H9 (cell line): ENCODE data around the gene SLC12A8. TPM values are rescaled to one million over a fixed set of nuclear protein-coding genes. Genes with fewer than 3 reads are reported as not detected.

Source experiments
- DNase-seq: peaks from one replicate; pipeline ENCODE4 v3.0.0-alpha.2; 2017
- H2AFZ ChIP-seq: one replicate; pipeline ENCODE4 v1.6.1; 2013; ENCODE audit warnings: mild to moderate bottlenecking, low read length, control low read depth, moderate library complexity
- H2AK5ac ChIP-seq: 2 replicates; pipeline ENCODE4 v1.6.1; 2013; ENCODE audit warnings: low read length, control low read depth, mixed read lengths; ENCODE audit not compliant: insufficient read length
- H2BK120ac ChIP-seq: one replicate; pipeline ENCODE4 v1.6.1; 2013; ENCODE audit warnings: low read depth, mild to moderate bottlenecking, low read length, control low read depth, inconsistent platforms; ENCODE audit not compliant: poor library complexity, severe bottlenecking
- H2BK12ac ChIP-seq: 2 replicates; pipeline ENCODE4 v1.6.1; 2013; ENCODE audit warnings: low read length, control low read depth, mixed read lengths, low read depth; ENCODE audit not compliant: insufficient read length
- H2BK15ac ChIP-seq: 2 replicates; pipeline ENCODE4 v1.6.1; 2013; ENCODE audit warnings: low read depth, low read length, control low read depth
- H2BK20ac ChIP-seq: one replicate; pipeline ENCODE4 v1.6.1; 2013; ENCODE audit warnings: low read depth, mild to moderate bottlenecking, low read length, control low read depth, inconsistent platforms; ENCODE audit not compliant: poor library complexity, severe bottlenecking
- H2BK5ac ChIP-seq: 2 replicates; pipeline ENCODE4 v1.6.1; 2013; ENCODE audit warnings: low read length, control low read depth, mixed read lengths; ENCODE audit not compliant: insufficient read length
- H3K14ac ChIP-seq: 2 replicates; pipeline ENCODE4 v1.6.1; 2013; ENCODE audit warnings: low read length, control low read depth; ENCODE audit not compliant: insufficient read depth
- H3K18ac ChIP-seq: 2 replicates; pipeline ENCODE4 v1.6.1; 2013; ENCODE audit warnings: low read depth, mild to moderate bottlenecking, mixed read lengths, low read length, control low read depth; ENCODE audit not compliant: insufficient read length
- H3K23ac ChIP-seq: 2 replicates; pipeline ENCODE4 v1.6.1; 2013; ENCODE audit warnings: low read length, control low read depth, mixed read lengths, low read depth; ENCODE audit not compliant: insufficient read length
- H3K23me2 ChIP-seq: 2 replicates; pipeline ENCODE4 v1.6.1; 2013; ENCODE audit warnings: low read depth, mild to moderate bottlenecking, mixed read lengths, low read length, control low read depth; ENCODE audit not compliant: insufficient read length, poor library complexity, severe bottlenecking
- H3K27ac ChIP-seq: 2 replicates; pipeline ENCODE4 v1.5.1; 2013; ENCODE audit warnings: low read length, control low read depth, mixed read lengths, low read depth; ENCODE audit not compliant: insufficient read length
- H3K27me3 ChIP-seq: 2 replicates; pipeline ENCODE4 v1.6.1; 2013; ENCODE audit warnings: low read length, control low read depth, inconsistent platforms; ENCODE audit not compliant: insufficient read depth
- H3K4ac ChIP-seq: 2 replicates; pipeline ENCODE4 v1.6.1; 2013; ENCODE audit warnings: low read depth, mild to moderate bottlenecking, control low read depth, inconsistent platforms, low read length, moderate library complexity
- H3K4me1 ChIP-seq: 2 replicates; pipeline ENCODE4 v1.6.1; 2013; ENCODE audit warnings: low read length, control low read depth, inconsistent platforms; ENCODE audit not compliant: insufficient read depth
- H3K4me2 ChIP-seq: 2 replicates; pipeline ENCODE4 v1.6.1; 2013; ENCODE audit warnings: low read length, control low read depth, mixed read lengths; ENCODE audit not compliant: insufficient read length, insufficient read depth
- H3K56ac ChIP-seq: 2 replicates; pipeline ENCODE4 v1.6.1; 2013; ENCODE audit warnings: low read depth, mild to moderate bottlenecking, mixed read lengths, low read length, control low read depth; ENCODE audit not compliant: insufficient read length
- H3K79me1 ChIP-seq: 2 replicates; pipeline ENCODE4 v1.6.1; 2013; ENCODE audit warnings: low read depth, mild to moderate bottlenecking, moderate library complexity, low read length, control low read depth, inconsistent platforms; ENCODE audit not compliant: insufficient read depth, poor library complexity, severe bottlenecking
- H3K79me2 ChIP-seq: 2 replicates; pipeline ENCODE4 v1.6.1; 2013; ENCODE audit warnings: low read length, control low read depth, inconsistent platforms; ENCODE audit not compliant: insufficient read depth
- H3K9ac ChIP-seq: 2 replicates; pipeline ENCODE4 v1.6.1; 2013; ENCODE audit warnings: low read length, control low read depth, mixed read lengths; ENCODE audit not compliant: insufficient read length; ENCODE audit errors: extremely low read depth
- H3K9me3 ChIP-seq: one replicate; pipeline ENCODE4 v1.6.1; 2013; ENCODE audit warnings: low read depth, low read length, inconsistent platforms; ENCODE audit not compliant: control insufficient read depth
- H3T11ph ChIP-seq: one replicate; pipeline ENCODE4 v1.6.1; 2013; ENCODE audit warnings: mild to moderate bottlenecking, low read length, control low read depth, inconsistent platforms
- H4K20me1 ChIP-seq: one replicate; pipeline ENCODE4 v1.6.1; 2013; ENCODE audit not compliant: control insufficient read depth, insufficient read length, insufficient read depth
- H4K5ac ChIP-seq: 2 replicates; pipeline ENCODE4 v1.6.1; 2013; ENCODE audit warnings: low read depth, mild to moderate bottlenecking, mixed read lengths, low read length, control low read depth; ENCODE audit not compliant: insufficient read length
- H4K8ac ChIP-seq: replicated peaks from 2 replicates; pipeline ENCODE4 v1.6.1; 2013; ENCODE audit warnings: low read length, control low read depth, mixed read lengths, low read depth; ENCODE audit not compliant: insufficient read length
- H4K91ac ChIP-seq: 2 replicates; pipeline ENCODE4 v1.6.1; 2013; ENCODE audit warnings: low read depth, mild to moderate bottlenecking, moderate library complexity, mixed read lengths, low read length, control low read depth; ENCODE audit not compliant: insufficient read length
- H3K27ac Mint-ChIP-seq, 3 experiments: 2 replicates in 2 of 3; 3 replicates in 1 of 3; pipeline ENCODE4 v1.8.0; 2020 to 2021; ENCODE audit warnings: mixed read lengths in 3 of 3, mild to moderate bottlenecking in 1 of 3, moderate library complexity in 1 of 3
- H3K27me3 Mint-ChIP-seq: 2 replicates; pipeline ENCODE4 v1.8.0; 2021; ENCODE audit warnings: low read depth, mild to moderate bottlenecking, moderate library complexity, mixed read lengths
- H3K36me3 Mint-ChIP-seq, 3 experiments: 2 replicates in 2 of 3; 3 replicates in 1 of 3; pipeline ENCODE4 v1.8.0; 2020 to 2021; ENCODE audit warnings: low read depth in 3 of 3, mixed read lengths in 3 of 3; ENCODE audit not compliant: insufficient read depth in 1 of 3
- H3K4me1 Mint-ChIP-seq, 2 experiments: 2 replicates each; pipeline ENCODE4 v1.8.0; 2020; ENCODE audit warnings: mixed read lengths in 2 of 2
- H3K4me3 Mint-ChIP-seq, 2 experiments: 2 replicates in 1 of 2; 3 replicates in 1 of 2; pipeline ENCODE4 v1.8.0; 2020 to 2021; ENCODE audit warnings: mild to moderate bottlenecking in 2 of 2, mixed read lengths in 2 of 2, moderate library complexity in 1 of 2
- H3K9me3 Mint-ChIP-seq, 2 experiments: 2 replicates in 1 of 2; 3 replicates in 1 of 2; pipeline ENCODE4 v1.8.0; 2020; ENCODE audit warnings: mild to moderate bottlenecking in 2 of 2, mixed read lengths in 2 of 2, moderate library complexity in 1 of 2
- CTCF ChIP-seq: fragments of 200-600 bp; sonication (generic); conservative IDR thresholded peaks from 3 replicates; pipeline ENCODE4 v1.8.0; 2021; ENCODE audit warnings: antibody characterized with exemption, mild to moderate bottlenecking
- WGBS: extraction: QIAGEN DNeasy Blood & Tissue Kit; methylation state at CpG from one replicate; pipeline ENCODE4 v1.1.7; 2013; ENCODE audit warnings: missing lambda C conversion rate, low lambda C conversion rate, mixed read lengths; ENCODE audit not compliant: insufficient read length; ENCODE audit errors: extremely low coverage; 5-methylcytosine and 5-hydroxymethylcytosine counted together
- total RNA-seq: library from RNA; stranded (reverse); gene quantifications from 2 replicates; pipeline ENCODE4 v1.2.1, GENCODE V29; 2021

The SLC12A8 gene
- total RNA-seq, 1 experiment from 2014 or later, result 8.2 TPM

GRCh38 chr3:125150525-125151441 lies 61.8 kb downstream of the SLC12A8 start:
- Histone ChIP-seq H3K79me2 (no peaks in the 10 kb centered on the region), H3T11ph (no peak overlapping the region), H4K91ac (no peak overlapping the region), H3K4me1 (no peaks in the 10 kb centered on the region; the same call in 1 of the 2 replicates), H2BK5ac (no peak overlapping the region), H3K79me1 (no peaks in the 10 kb centered on the region), H3K23ac (no peak overlapping the region), H3K9ac (no peak overlapping the region), H3K9me3 (no peaks in the 10 kb centered on the region), H3K18ac (no peak overlapping the region), H4K8ac (no peak overlapping the region), H3K23me2 (no peaks in the 10 kb centered on the region), H2AK5ac (no peak overlapping the region), H4K5ac (no peak overlapping the region), H2BK15ac (no peak overlapping the region), H3K4me2 (no peak overlapping the region), H2BK20ac (no peak overlapping the region), H3K27me3 (no peaks in the 10 kb centered on the region), H2BK120ac (no peak overlapping the region), H4K20me1 (no peaks in the 10 kb centered on the region), H2AFZ (no peak overlapping the region), H3K14ac (no peak overlapping the region), H3K56ac (no peak overlapping the region), H2BK12ac (no peak overlapping the region), H3K27ac (no peak overlapping the region), H3K4ac (no peak overlapping the region)
- Mint-ChIP-seq H3K4me3 (no peak overlapping the region), H3K36me3 (no peaks in the 10 kb centered on the region), H3K9me3 (no peaks in the 10 kb centered on the region), H3K4me1 (peaks cover 38 to 51% of the 10 kb centered on the region in 2 experiments), H3K27me3 (no peaks in the 10 kb centered on the region), H3K27ac (no peak overlapping the region)
- peak; percentile 72 for DNase-seq
- WGBS, result no CpG with 5 or more reads among the region's 14 CpGs
- peak; percentile 78 for TF ChIP-seq CTCF
